Aorta (tissue), 5 donors: ENCODE data around the gene SOS1. TPM values are rescaled to one million over a fixed set of nuclear protein-coding genes. Genes with fewer than 3 reads are reported as not detected.

Experiments
- ATAC-seq: fragments of 200-7000 bp; cut with Tn5 transposase; one replicate; pipeline ENCODE4 v1.9.1; 2022; ENCODE audit warnings: moderate library complexity; ENCODE audit not compliant: low FRiP score
- DNase-seq, 2 donors: peaks; one replicate each; pipeline ENCODE4 v3.0.0-alpha.2; 2020
- H3K27ac ChIP-seq, 2 donors: one replicate each; pipeline ENCODE4 v1.5.1; 2013; ENCODE audit warnings: low read length in 2 of 2, mild to moderate bottlenecking in 2 of 2, moderate library complexity in 2 of 2, control low read depth in 1 of 2, inconsistent platforms in 1 of 2, low read depth in 1 of 2
- H3K27me3 ChIP-seq, 2 donors: one replicate each; pipeline ENCODE4 v1.6.1; 2013; ENCODE audit warnings: control low read depth in 1 of 2, low read length in 1 of 2, mild to moderate bottlenecking in 1 of 2, moderate library complexity in 1 of 2; ENCODE audit not compliant: insufficient read depth in 2 of 2, control insufficient read depth in 1 of 2
- H3K36me3 ChIP-seq, 2 donors: one replicate each; pipeline ENCODE4 v1.6.1; 2013; ENCODE audit warnings: control low read depth in 1 of 2, low read length in 1 of 2, mild to moderate bottlenecking in 1 of 2; ENCODE audit not compliant: insufficient read depth in 2 of 2, control insufficient read depth in 1 of 2
- H3K4me1 ChIP-seq, 2 donors: one replicate each; pipeline ENCODE4 v1.6.1; 2013; ENCODE audit warnings: low read length in 2 of 2, control low read depth in 1 of 2, mild to moderate bottlenecking in 1 of 2, moderate library complexity in 1 of 2; ENCODE audit not compliant: insufficient read depth in 2 of 2, control insufficient read depth in 1 of 2
- H3K4me3 ChIP-seq, 2 donors: one replicate each; pipeline ENCODE4 v1.5.1; 2013; ENCODE audit warnings: low read length in 2 of 2, control low read depth in 1 of 2, mild to moderate bottlenecking in 1 of 2
- H3K9me3 ChIP-seq: one replicate; pipeline ENCODE4 v1.6.1; 2013; ENCODE audit warnings: mild to moderate bottlenecking, low read length; ENCODE audit not compliant: control insufficient read depth
- WGBS, 2 donors: extraction: QIAGEN DNeasy Blood & Tissue Kit; methylation state at CpG; one replicate each; pipeline ENCODE4 v1.1.7; 2013; 5-methylcytosine and 5-hydroxymethylcytosine counted together
- intact Hi-C, 2 donors: fragments of 100-400 bp; cut with DNase I; formaldehyde crosslinking; loops; one replicate each; pipeline versions ENCODE4 v1.14.2 to v1.15.0; 2022
- polyA plus RNA-seq, 2 donors: library from polyadenylated mRNA; stranded (reverse); fragments of 200-250 nt; gene quantifications; one replicate each; pipeline ENCODE4 v1.2.3, GENCODE V29; 2013
- total RNA-seq, 2 donors: library from RNA; stranded (reverse); fragmentation: NEBNext Ultra II Directional; extraction: Animal tissue kit (Norgen Biotek cat#: 25700); gene quantifications; one replicate each; pipeline ENCODE4 v1.2.1, GENCODE V29; 2021
- donor health status: healthy with polysubstance abuse.
- donor health status: Bipolar disorder and iron deficiency.
- donor health status: DM: no; HTN: no; CAD: no.
- donor health status: DM: no; HTN: no; CAD: no.
- donor health status: DM: yes; HTN: yes; CAD: no.

Gene SOS1
- total and polyA plus RNA-seq, 4 donors = 7.6 to 67.9 (median 33.0) TPM

- Histone ChIP-seq H3K36me3 (peaks cover 2 to 5% of the 10 kb centered on the region in 2 donors), H3K9me3 (no peaks in the 10 kb centered on the region), H3K27ac (no peak overlapping the region), H3K4me3 (no peak overlapping the region), H3K4me1 (peaks cover 0 to 5% of the 10 kb centered on the region in 2 donors), H3K27me3 (no peaks in the 10 kb centered on the region)
- DNase-seq (no peak), ATAC-seq (no peak)
- WGBS, 2 donors = 93 to 100% methylated on average over 1 of the region's 1 CpG
- intact Hi-C loops = loop anchor here in 1 of 2 donors (5.0 kb wide), 1 partner anchor 47 kb away; no protein-coding TSS in a partner anchor
Measured at GRCh38 chr2:39069890-39070465, 50.9 kb downstream of the SOS1 start.

GRCh38 chr2:39069136-39069515, 51.7 kb downstream of the SOS1 start:
- H3K27me3 ChIP-seq = no peaks in the 10 kb centered on the region
- no peak overlapping the region for H3K4me3 ChIP-seq
- ATAC-seq = no peak
- no peak for DNase-seq
- H3K36me3 ChIP-seq = peaks cover 2 to 5% of the 10 kb centered on the region in 2 donors
- 66 to 72% methylated on average over 3 of the region's 3 CpGs for WGBS, 2 donors
- intact Hi-C loops = loop anchor here in 1 of 2 donors (5.0 kb wide), 1 partner anchor 48 kb away; no protein-coding TSS in a partner anchor
- peaks cover 0 to 5% of the 10 kb centered on the region in 2 donors for H3K4me1 ChIP-seq
- no peaks in the 10 kb centered on the region for H3K9me3 ChIP-seq
- H3K27ac ChIP-seq = no peak overlapping the region

GRCh38 chr2:39068299-39069135, 52.3 kb downstream of the SOS1 start:
- Histone ChIP-seq H3K27me3 (no peaks in the 10 kb centered on the region), H3K27ac (no peak overlapping the region), H3K4me3 (no peak overlapping the region), H3K36me3 (peaks cover 2 to 5% of the 10 kb centered on the region in 2 donors), H3K4me1 (peaks cover 0 to 5% of the 10 kb centered on the region in 2 donors), H3K9me3 (no peaks in the 10 kb centered on the region)
- intact Hi-C loops = loop anchor here in 1 of 2 donors (5.0 kb wide), 1 partner anchor 49 kb away; no protein-coding TSS in a partner anchor
- DNase-seq (no peak), ATAC-seq (no peak)
- 81 to 85% methylated on average over 1 of the region's 1 CpG for whole genome bisulfite sequencing, 2 donors

- intact Hi-C loops = loop anchor here in 1 of 2 donors (5.0 kb wide), 1 partner anchor 52 kb away; no protein-coding TSS in a partner anchor
- no peak overlapping the region for H3K27ac ChIP-seq
- no peaks in the 10 kb centered on the region for H3K9me3 ChIP-seq
- no peaks in the 10 kb centered on the region for H3K27me3 ChIP-seq
- peaks cover 2 to 5% of the 10 kb centered on the region in 2 donors for H3K4me1 ChIP-seq
- DNase-seq = no peak
- peaks cover 2 to 5% of the 10 kb centered on the region in 2 donors for H3K36me3 ChIP-seq
- H3K4me3 ChIP-seq = no peak overlapping the region
- no peak for ATAC-seq
Measured at GRCh38 chr2:39065616-39066015, 55.2 kb downstream of the SOS1 start.

GRCh38 chr2:39062320-39062719, 58.5 kb downstream of the SOS1 start:
- H3K36me3 ChIP-seq = peaks cover 2 to 5% of the 10 kb centered on the region in 2 donors
- ATAC-seq (no peak), DNase-seq (no peak)
- no peak overlapping the region for H3K4me3 ChIP-seq
- H3K27ac ChIP-seq = no peak overlapping the region
- H3K9me3 ChIP-seq = no peaks in the 10 kb centered on the region
- H3K4me1 ChIP-seq = peaks cover 0 to 2% of the 10 kb centered on the region in 2 donors
- 90 to 91% methylated on average over 6 of the region's 6 CpGs for WGBS, 2 donors
- intact Hi-C loops = no loop called here
- H3K27me3 ChIP-seq = no peaks in the 10 kb centered on the region

GRCh38 chr2:39061280-39061679, 59.6 kb downstream of the SOS1 start:
- peaks cover 0 to 2% of the 10 kb centered on the region in 2 donors for H3K4me1 ChIP-seq
- intact Hi-C loops = loop anchor here in 1 of 2 donors (2.0 kb wide), 1 partner anchor 168 kb away; no protein-coding TSS in a partner anchor
- peaks cover 2 to 3% of the 10 kb centered on the region in 2 donors for H3K36me3 ChIP-seq
- 71 to 77% methylated on average over 4 of the region's 4 CpGs for WGBS, 2 donors
- no peak for ATAC-seq
- no peak for DNase-seq
- H3K27ac ChIP-seq = no peak overlapping the region
- no peak overlapping the region for H3K4me3 ChIP-seq
- H3K9me3 ChIP-seq = no peaks in the 10 kb centered on the region
- H3K27me3 ChIP-seq = no peaks in the 10 kb centered on the region

- Histone ChIP-seq H3K4me1 (peaks cover 0 to 2% of the 10 kb centered on the region in 2 donors), H3K27ac (no peak overlapping the region), H3K4me3 (no peak overlapping the region), H3K9me3 (no peaks in the 10 kb centered on the region), H3K27me3 (no peaks in the 10 kb centered on the region), H3K36me3 (no peaks in the 10 kb centered on the region)
- 19 to 22% methylated on average over 2 of the region's 2 CpGs for WGBS, 2 donors
- DNase-seq (no peak), ATAC-seq (no peak)
- intact Hi-C loops = loop anchor here in 1 of 2 donors (5.0 kb wide), 1 partner anchor 63 kb away; the partner anchor contains the start of gene SOS1
Measured at GRCh38 chr2:39059366-39059952, 61.4 kb downstream of the SOS1 start.

GRCh38 chr2:39058101-39058500, 62.8 kb downstream of the SOS1 start:
- no peak overlapping the region for H3K4me3 ChIP-seq
- DNase-seq (no peak), ATAC-seq (no peak)
- WGBS, 2 donors = 87 to 94% methylated on average over 3 of the region's 3 CpGs
- intact Hi-C loops = loop anchor here in 1 of 2 donors (5.0 kb wide), 1 partner anchor 64 kb away; the partner anchor contains the start of gene SOS1
- peaks cover 0 to 2% of the 10 kb centered on the region in 2 donors for H3K4me1 ChIP-seq
- H3K36me3 ChIP-seq = no peaks in the 10 kb centered on the region
- no peak overlapping the region for H3K27ac ChIP-seq
- no peaks in the 10 kb centered on the region for H3K27me3 ChIP-seq
- H3K9me3 ChIP-seq = no peaks in the 10 kb centered on the region
